GM18502 (cell line): ENCODE results near the gene AHRR.
"Not testable (repeated sequence)": the region's sequence is repeated elsewhere in the genome, so short reads cannot be mapped to it uniquely, and the experiment has no call there.

Experiments used
- ATAC-seq: cut with Tn5 transposase; IDR thresholded peaks from one replicate; pipeline ENCODE4 v1.9.1; 2021; ENCODE audit warnings: mild to moderate bottlenecking; ENCODE audit not compliant: unreplicated experiment, poor library complexity

AHRR gene

GRCh38 chr5:405421-405820 is 83.9 kb downstream of the AHRR start:
- no peak for ATAC-seq

- ATAC-seq: no peak
These were observed 84.5 kb downstream of the AHRR start for GRCh38 chr5:406041-406440.

GRCh38 chr5:407051-407450 is 85.5 kb downstream of the AHRR start:
- no peak for ATAC-seq

GRCh38 chr5:407801-408268 is 86.3 kb downstream of the AHRR start:
- ATAC-seq: no peak

GRCh38 chr5:410911-411517 is 89.5 kb downstream of the AHRR start:
- no peak for ATAC-seq

- ATAC-seq: no peak
These were observed 90.2 kb downstream of the AHRR start for GRCh38 chr5:411728-412127.

GRCh38 chr5:414991-415927 is 93.7 kb downstream of the AHRR start:
- not testable (repeated sequence) for ATAC-seq

- no peak for ATAC-seq
These were observed 94.6 kb downstream of the AHRR start for GRCh38 chr5:415928-416635.

GRCh38 chr5:416636-416960 is 95.1 kb downstream of the AHRR start:
- no peak for ATAC-seq

GRCh38 chr5:417301-418161 is 96.0 kb downstream of the AHRR start:
- ATAC-seq: no peak

- ATAC-seq: no peak
These were observed 96.9 kb downstream of the AHRR start for GRCh38 chr5:418162-419121.

GRCh38 chr5:419970-420369 is 98.5 kb downstream of the AHRR start:
- no peak for ATAC-seq

GRCh38 chr5:420632-421286 is 99.2 kb downstream of the AHRR start:
- no peak for ATAC-seq

GRCh38 chr5:421287-421880 is 99.9 kb downstream of the AHRR start:
- ATAC-seq: no peak

- no peak for ATAC-seq
These were observed 100.4 kb downstream of the AHRR start for GRCh38 chr5:421901-422300.

GRCh38 chr5:422323-423232 is 101.1 kb downstream of the AHRR start:
- ATAC-seq: no peak

- ATAC-seq: no peak
These were observed 101.7 kb downstream of the AHRR start for GRCh38 chr5:423233-423565.
